H1 (cell line): Measurements from ENCODE around the gene CCDC40. TPM values are rescaled to one million over a fixed set of nuclear protein-coding genes. Genes with fewer than 3 reads are reported as not detected.

Experiments
- CTCF ChIA-PET: fragments of 300-600 bp; sonication (Branson Sonifier 250); formaldehyde crosslinking; loops from one replicate; lab custom pipeline; 2021; ENCODE audit not compliant: partially characterized antibody; lab: Charles Lee
- POLR2A ChIA-PET: fragments of 300-600 bp; sonication (Branson Sonifier 250); formaldehyde crosslinking; loops from one replicate; lab custom pipeline; 2021; ENCODE audit warnings: inconsistent platforms; ENCODE audit not compliant: partially characterized antibody; lab: Charles Lee
- DNase-seq, 2 experiments: peaks; one replicate each; pipeline versions ENCODE4 v3.0.0 to v3.0.0-alpha.2; 2010 to 2022; ENCODE audit warnings: low spot score in 2 of 2, low read depth in 1 of 2, mixed read lengths in 1 of 2
- FAIRE-seq: peaks from 2 replicates; lab custom pipeline; 2011; peaks lifted over from hg19 to GRCh38; lab: Jason Lieb, UNC
- H2AFZ ChIP-seq: 2 replicates; pipeline ENCODE4 v1.8.1; 2012; ENCODE audit warnings: low read length, inconsistent platforms
- H2AK5ac ChIP-seq: 2 replicates; pipeline ENCODE4 v1.6.1; 2013; ENCODE audit warnings: low read depth, low read length
- H2BK120ac ChIP-seq: replicated peaks from 2 replicates; pipeline ENCODE3; 2013; ENCODE audit warnings: low read depth, low read length, inconsistent platforms
- H2BK12ac ChIP-seq: 2 replicates; pipeline ENCODE4 v1.6.1; 2013; ENCODE audit warnings: low read depth, low read length
- H2BK15ac ChIP-seq: 2 replicates; pipeline ENCODE4 v1.6.1; 2013; ENCODE audit warnings: low read length
- H2BK20ac ChIP-seq: 2 replicates; pipeline ENCODE4 v1.6.1; 2013; ENCODE audit warnings: low read length
- H2BK5ac ChIP-seq: 2 replicates; pipeline ENCODE4 v1.6.1; 2013; ENCODE audit warnings: low read depth, low read length
- H3K14ac ChIP-seq: 2 replicates; pipeline ENCODE4 v1.6.1; 2013; ENCODE audit warnings: inconsistent platforms; ENCODE audit not compliant: insufficient read length
- H3K18ac ChIP-seq: 2 replicates; pipeline ENCODE4 v1.6.1; 2013; ENCODE audit warnings: low read length; ENCODE audit errors: extremely low read depth
- H3K23ac ChIP-seq: 2 replicates; pipeline ENCODE4 v1.6.1; 2013; ENCODE audit warnings: inconsistent platforms; ENCODE audit not compliant: insufficient read length
- H3K23me2 ChIP-seq: 2 replicates; pipeline ENCODE4 v1.6.1; 2013; ENCODE audit warnings: low read depth, low read length
- H3K27ac ChIP-seq: 2 replicates; pipeline ENCODE4 v1.6.1; 2011; ENCODE audit warnings: low read depth, low read length, inconsistent platforms
- H3K27me3 ChIP-seq, 4 experiments: replicated peaks in 1 of 4; 1 replicate in 1 of 4; 2 replicates in 3 of 4; pipeline versions ENCODE4 v1.6.1 to v1.8.1; 2011 to 2013; ENCODE audit warnings: low read length in 3 of 4, mild to moderate bottlenecking in 3 of 4, inconsistent platforms in 2 of 4, mixed read lengths in 2 of 4, moderate library complexity in 1 of 4; ENCODE audit not compliant: control insufficient read depth in 3 of 4, insufficient read depth in 3 of 4; ENCODE audit errors: extremely low read depth in 1 of 4
- H3K36me3 ChIP-seq, 4 experiments: 2 replicates each; pipeline versions ENCODE4 v1.6.1 to v1.8.1; 2011 to 2013; ENCODE audit warnings: mild to moderate bottlenecking in 4 of 4, low read length in 3 of 4, moderate library complexity in 2 of 4, control low read depth in 1 of 4, inconsistent platforms in 1 of 4; ENCODE audit not compliant: insufficient read depth in 4 of 4, control insufficient read depth in 2 of 4
- H3K4ac ChIP-seq: replicated peaks from 2 replicates; pipeline ENCODE3; 2013; ENCODE audit warnings: low read length, low read depth, mixed read lengths, inconsistent platforms; ENCODE audit not compliant: insufficient read length
- H3K4me1 ChIP-seq, 4 experiments: replicated peaks in 1 of 4; 1 replicate in 1 of 4; 2 replicates in 3 of 4; pipeline versions ENCODE4 v1.6.1 to v1.8.1; 2011 to 2013; ENCODE audit warnings: low read length in 3 of 4, inconsistent platforms in 2 of 4, mixed read lengths in 1 of 4; ENCODE audit not compliant: insufficient read depth in 4 of 4, control insufficient read depth in 3 of 4
- H3K4me2 ChIP-seq, 2 experiments: 2 replicates each; pipeline versions ENCODE4 v1.6.1 to v1.8.1; 2011 to 2013; ENCODE audit warnings: low read depth in 2 of 2, low read length in 2 of 2, control low read depth in 1 of 2, inconsistent platforms in 1 of 2, mild to moderate bottlenecking in 1 of 2; ENCODE audit not compliant: insufficient read depth in 1 of 2
- H3K4me3 ChIP-seq, 4 experiments: fragments of 200-600, 300-600 bp in 1 of 4; sonication (generic), shearing (Covaris generic), sonication (Bioruptor Twin) in 1 of 4; 2 replicates each; pipeline versions ENCODE4 v1.5.1 to v1.8.1; 2011 to 2016; ENCODE audit warnings: low read length in 4 of 4, low read depth in 3 of 4, control low read depth in 2 of 4, inconsistent platforms in 2 of 4, mild to moderate bottlenecking in 2 of 4, mixed read lengths in 1 of 4, moderate library complexity in 1 of 4; ENCODE audit not compliant: insufficient read depth in 2 of 4; ENCODE audit errors: extremely low read depth in 1 of 4
- H3K56ac ChIP-seq: replicated peaks from 2 replicates; pipeline ENCODE3; 2013; ENCODE audit warnings: low read depth, mild to moderate bottlenecking, mixed read lengths, low read length, inconsistent platforms; ENCODE audit not compliant: insufficient read length
- H3K79me1 ChIP-seq: 2 replicates; pipeline ENCODE4 v1.6.1; 2013; ENCODE audit warnings: low read depth, low read length, control low read depth
- H3K79me2 ChIP-seq, 2 experiments: 2 replicates each; pipeline versions ENCODE4 v1.6.1 to v1.8.1; 2012 to 2013; ENCODE audit warnings: low read length in 2 of 2, mild to moderate bottlenecking in 2 of 2, inconsistent platforms in 1 of 2; ENCODE audit not compliant: insufficient read depth in 2 of 2, control insufficient read depth in 1 of 2
- H3K9ac ChIP-seq, 4 experiments: replicated peaks in 1 of 4; 1 replicate in 1 of 4; 2 replicates in 3 of 4; pipeline versions ENCODE4 v1.6.1 to v1.8.1; 2011 to 2013; ENCODE audit warnings: low read depth in 3 of 4, low read length in 3 of 4, control low read depth in 2 of 4, mild to moderate bottlenecking in 2 of 4, moderate library complexity in 2 of 4, inconsistent platforms in 1 of 4; ENCODE audit errors: extremely low read depth in 1 of 4
- H3K9me3 ChIP-seq, 2 experiments: 2 replicates each; pipeline versions ENCODE4 v1.6.1 to v1.8.1; 2012 to 2013; ENCODE audit warnings: mild to moderate bottlenecking in 2 of 2, moderate library complexity in 2 of 2, control low read depth in 1 of 2, inconsistent platforms in 1 of 2, low read depth in 1 of 2, low read length in 1 of 2, mixed read lengths in 1 of 2; ENCODE audit not compliant: insufficient read depth in 2 of 2
- H4K20me1 ChIP-seq, 2 experiments: replicated peaks in 1 of 2; 2 replicates each; pipeline versions ENCODE3 to v1.8.1; 2011 to 2013; ENCODE audit warnings: inconsistent platforms in 2 of 2, low read length in 2 of 2, mild to moderate bottlenecking in 1 of 2; ENCODE audit not compliant: insufficient read depth in 2 of 2, control insufficient read depth in 1 of 2
- H4K5ac ChIP-seq: 2 replicates; pipeline ENCODE4 v1.6.1; 2013; ENCODE audit warnings: low read length, low read depth, mixed read lengths, inconsistent platforms; ENCODE audit not compliant: insufficient read length
- H4K8ac ChIP-seq: 2 replicates; pipeline ENCODE4 v1.8.0; 2013; ENCODE audit warnings: mild to moderate bottlenecking, moderate library complexity, low read length, inconsistent platforms; ENCODE audit not compliant: insufficient read depth; ENCODE audit errors: extremely low read depth
- H4K91ac ChIP-seq: replicated peaks from 2 replicates; pipeline ENCODE3; 2013; ENCODE audit warnings: low read length, mixed read lengths, inconsistent platforms; ENCODE audit not compliant: insufficient read length
- BACH1 ChIP-seq: IDR thresholded peaks from 2 replicates; pipeline ENCODE4 v1.6.1; 2012; ENCODE audit warnings: low read length, improper control_type of control experiment
- FOSL1 ChIP-seq: IDR thresholded peaks from 2 replicates; pipeline ENCODE4 v1.6.1; 2011; ENCODE audit warnings: mild to moderate bottlenecking, low read depth, low read length, moderate library complexity; ENCODE audit not compliant: insufficient read depth
- GTF2F1 ChIP-seq: IDR thresholded peaks from 2 replicates; pipeline ENCODE4 v1.6.1; 2012; ENCODE audit warnings: low read depth, low read length, improper control_type of control experiment, borderline replicate concordance
- KDM4A ChIP-seq: IDR thresholded peaks from one replicate; pipeline ENCODE4 v1.7.1; 2012; ENCODE audit warnings: low read depth, mild to moderate bottlenecking, moderate library complexity, low read length, inconsistent platforms; ENCODE audit not compliant: severe bottlenecking
- MAFK ChIP-seq: IDR thresholded peaks from 2 replicates; pipeline ENCODE4 v1.6.1; 2012; ENCODE audit warnings: low read depth, mild to moderate bottlenecking, improper control_type of control experiment, low read length
- RNF2 ChIP-seq: fragments of 200-900, 300-1000 bp; sonication (generic); IDR thresholded peaks from 2 replicates; pipeline ENCODE4 v1.7.1; 2016; ENCODE audit warnings: borderline replicate concordance, low read depth, mild to moderate bottlenecking, antibody characterized with exemption, low read length; ENCODE audit not compliant: poor library complexity, severe bottlenecking; ENCODE audit errors: missing control alignments
- RXRA ChIP-seq: IDR thresholded peaks from 2 replicates; pipeline ENCODE4 v1.6.1; 2011; ENCODE audit warnings: low read depth, mild to moderate bottlenecking, low read length, moderate library complexity; ENCODE audit not compliant: insufficient read depth
- SIX5 ChIP-seq: IDR thresholded peaks from 2 replicates; pipeline ENCODE4 v1.6.1; 2011; ENCODE audit warnings: mild to moderate bottlenecking, low read depth, low read length
- WGBS, 2 experiments: shearing (Covaris generic) in 1 of 2; methylation state at CpG; one replicate each; pipeline versions ENCODE4 v1.1.6 to v1.1.7; 2013 to 2015; ENCODE audit warnings: low lambda C conversion rate in 2 of 2, mixed read lengths in 2 of 2, inconsistent platforms in 1 of 2, low coverage in 1 of 2, missing lambda C conversion rate in 1 of 2; ENCODE audit not compliant: insufficient replicate concordance in 2 of 2, insufficient coverage in 1 of 2, insufficient read length in 1 of 2; ENCODE audit errors: extremely low coverage in 1 of 2, missing lambda C conversion rate in 1 of 2; 5-methylcytosine and 5-hydroxymethylcytosine counted together
- polyA plus RNA-seq, 7 experiments: library from polyadenylated mRNA; depleted of rRNA in 3 of 7; stranded (reverse) in 5 of 7; unstranded in 2 of 7; fragments of >200 nt in 5 of 7; fragments of 200-250 nt in 2 of 7; gene quantifications; 1 replicate in 5 of 7; 2 replicates in 1 of 7; 4 replicates in 1 of 7; pipeline versions ENCODE4 v1.2.1 to v1.2.3, GENCODE V29; 2011 to 2013; ENCODE audit warnings: missing spikeins in 2 of 7, mixed read lengths in 2 of 7
- total RNA-seq: library from RNA; stranded (reverse); fragmentation: NEBNext Ultra II Directional; extraction: Animal tissue kit (Norgen Biotek cat#: 25700); gene quantifications from 2 replicates; pipeline ENCODE4 v1.2.1, GENCODE V29; 2021

The CCDC40 gene
- total and polyA plus RNA-seq, 2 of the 8 experiments (the other 6 are each of a cell fraction or from before 2014, with no cell fraction given), result 4.1 to 11.5 TPM

DNA sequence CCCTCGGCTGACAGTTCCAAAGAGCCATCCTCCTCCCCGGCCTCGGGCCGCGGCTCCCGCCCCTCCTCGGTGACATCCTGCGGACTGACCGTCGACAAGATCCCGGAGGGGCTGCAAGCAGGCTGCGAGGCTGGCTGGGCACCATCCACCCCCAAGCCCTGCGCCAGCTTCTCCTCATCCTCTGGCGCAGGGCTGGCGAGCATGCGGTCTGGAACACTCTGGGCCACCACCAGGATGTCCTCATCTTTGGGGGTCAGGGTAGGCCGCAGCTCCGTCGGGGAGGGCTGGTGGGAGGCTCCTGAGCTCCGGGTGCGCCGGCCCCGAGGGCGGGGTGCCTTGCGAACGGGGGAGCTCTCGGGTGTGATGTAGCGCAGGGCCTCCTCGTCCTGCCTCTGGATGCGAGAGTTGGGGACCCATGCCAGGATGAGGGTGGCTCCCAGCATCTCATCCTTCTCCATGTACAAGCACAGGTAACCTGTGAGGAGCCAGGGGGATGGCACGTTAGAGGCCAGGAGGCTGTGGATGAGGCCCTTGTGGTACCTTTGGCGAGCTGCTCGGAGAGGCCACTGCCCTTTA, 26.1 kb upstream of the CCDC40 start:
- DNase-seq, result no peak
- Histone ChIP-seq H3K4me3 (no peak overlapping the region), H3K4me1 (peaks cover 0 to 8% (median 3%) of the 10 kb centered on the region in 4 experiments; a peak in 5 of 7 replicates), H4K20me1 (peaks cover 8 to 22% of the 10 kb centered on the region in 2 experiments), H3K27me3 (no peaks in the 10 kb centered on the region), H3K14ac (no peak overlapping the region), H3K4me2 (no peak overlapping the region), H2AFZ (no peak overlapping the region), H2BK12ac (no peak overlapping the region), H3K56ac (no peak overlapping the region), H4K91ac (no peak overlapping the region), H2BK5ac (no peak overlapping the region), H3K9ac (no peak overlapping the region), H3K79me2 (peaks cover 0 to 13% of the 10 kb centered on the region in 2 experiments; a peak in 1 of 4 replicates), H2AK5ac (no peak overlapping the region), H3K23me2 (no peaks in the 10 kb centered on the region), H2BK15ac (no peak overlapping the region), H3K36me3 (peaks cover 0 to 20% (median 13%) of the 10 kb centered on the region in 4 experiments; a peak in 4 of 8 replicates), H4K5ac (no peak overlapping the region), H3K18ac (no peak overlapping the region), H4K8ac (no peak overlapping the region), H3K9me3 (no peaks in the 10 kb centered on the region; a peak in 1 of 4 replicates), H3K23ac (no peak overlapping the region), H3K4ac (no peak overlapping the region), H2BK120ac (no peak overlapping the region), H3K27ac (no peak overlapping the region), H3K79me1 (peaks cover 7% of the 10 kb centered on the region), H2BK20ac (no peak overlapping the region)
- 96% methylated on average over 33 of the region's 33 CpGs; no CpG with 5 or more reads in 1 of the 2 experiments for WGBS, 2 experiments
- POLR2A ChIA-PET, result interaction anchor here (0.9 to 4.5 kb wide), 6 partner anchors 8 to 91 kb away, joined by 3 to 34 read pairs (median 4); partner anchors contain the start of gene GAA
- no peak for FAIRE-seq
- TF ChIP-seq GTF2F1, result no peak
- TF ChIP-seq BACH1, result no peak
- no peak for TF ChIP-seq FOSL1
- no peak for TF ChIP-seq MAFK
- no peak for TF ChIP-seq SIX5
- TF ChIP-seq RNF2, result no peak
- no peak for TF ChIP-seq RXRA
- no peak for TF ChIP-seq KDM4A
- CTCF ChIA-PET, result interaction anchor here (0.6 to 10.2 kb wide), 8 partner anchors 12 to 409 kb away, joined by 3 to 110 read pairs (median 3); no protein-coding TSS in a partner anchor
